IPS-18c (cell line): Measurements from ENCODE around the gene FANCE.
A peak's percentile ranks its signal among the peaks of the same experiment; 100 is the strongest.

ENCODE experiments used
- H3K4me3 ChIP-seq: 2 replicates; pipeline ENCODE4 v1.7.0; 2013; ENCODE audit warnings: low read depth, mild to moderate bottlenecking, low read length, moderate library complexity; ENCODE audit not compliant: insufficient read depth
- H3K9me3 ChIP-seq: one replicate; pipeline ENCODE4 v1.6.1; 2013; ENCODE audit warnings: mild to moderate bottlenecking, low read length, moderate library complexity; ENCODE audit not compliant: control insufficient read depth, insufficient read depth

Gene FANCE, protein sequence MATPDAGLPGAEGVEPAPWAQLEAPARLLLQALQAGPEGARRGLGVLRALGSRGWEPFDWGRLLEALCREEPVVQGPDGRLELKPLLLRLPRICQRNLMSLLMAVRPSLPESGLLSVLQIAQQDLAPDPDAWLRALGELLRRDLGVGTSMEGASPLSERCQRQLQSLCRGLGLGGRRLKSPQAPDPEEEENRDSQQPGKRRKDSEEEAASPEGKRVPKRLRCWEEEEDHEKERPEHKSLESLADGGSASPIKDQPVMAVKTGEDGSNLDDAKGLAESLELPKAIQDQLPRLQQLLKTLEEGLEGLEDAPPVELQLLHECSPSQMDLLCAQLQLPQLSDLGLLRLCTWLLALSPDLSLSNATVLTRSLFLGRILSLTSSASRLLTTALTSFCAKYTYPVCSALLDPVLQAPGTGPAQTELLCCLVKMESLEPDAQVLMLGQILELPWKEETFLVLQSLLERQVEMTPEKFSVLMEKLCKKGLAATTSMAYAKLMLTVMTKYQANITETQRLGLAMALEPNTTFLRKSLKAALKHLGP

DNA sequence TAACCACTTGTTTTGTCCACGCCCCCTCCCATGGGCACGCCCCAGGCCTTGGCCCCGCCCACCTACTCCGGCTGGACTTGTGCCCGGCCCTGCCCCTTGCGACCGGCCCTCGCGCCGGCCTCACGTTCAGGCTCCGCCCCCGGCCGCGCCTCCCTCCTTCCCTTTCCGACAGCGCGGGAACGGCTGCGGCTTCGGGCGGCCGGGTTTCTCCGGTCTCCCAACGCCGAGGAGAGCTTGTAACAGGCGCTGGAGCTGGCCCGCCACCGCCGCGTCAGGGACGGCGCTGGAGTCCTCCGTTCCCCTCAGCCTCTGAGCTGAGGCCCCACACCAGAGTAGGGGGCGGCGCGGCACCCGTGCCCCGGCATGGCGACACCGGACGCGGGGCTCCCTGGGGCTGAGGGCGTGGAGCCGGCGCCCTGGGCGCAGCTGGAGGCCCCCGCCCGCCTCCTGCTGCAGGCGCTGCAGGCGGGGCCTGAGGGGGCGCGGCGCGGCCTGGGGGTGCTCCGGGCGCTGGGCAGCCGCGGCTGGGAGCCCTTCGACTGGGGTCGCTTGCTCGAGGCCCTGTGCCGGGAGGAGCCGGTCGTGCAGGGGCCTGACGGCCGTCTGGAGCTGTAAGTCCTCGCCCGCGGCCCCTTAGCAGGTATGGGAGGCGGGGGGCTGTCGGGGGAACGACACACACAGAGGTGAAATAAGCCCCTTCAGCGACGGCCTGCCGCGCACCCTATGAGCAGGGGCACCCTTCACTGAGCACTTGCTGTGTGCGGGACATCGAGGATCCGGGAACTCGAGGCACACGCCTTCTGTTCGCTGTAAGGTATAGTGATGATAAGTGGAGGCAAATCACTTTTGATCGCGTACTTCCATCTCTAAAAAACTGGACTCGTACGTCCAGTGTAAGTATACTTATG lies at the start of gene FANCE:
FANCE (plus strand) TSS at position 156 of the 908 bp plus-strand sequence; CDS start at position 364, 208 bp downstream.
- H3K9me3 ChIP-seq: no peaks in the 10 kb centered on the region

DNA sequence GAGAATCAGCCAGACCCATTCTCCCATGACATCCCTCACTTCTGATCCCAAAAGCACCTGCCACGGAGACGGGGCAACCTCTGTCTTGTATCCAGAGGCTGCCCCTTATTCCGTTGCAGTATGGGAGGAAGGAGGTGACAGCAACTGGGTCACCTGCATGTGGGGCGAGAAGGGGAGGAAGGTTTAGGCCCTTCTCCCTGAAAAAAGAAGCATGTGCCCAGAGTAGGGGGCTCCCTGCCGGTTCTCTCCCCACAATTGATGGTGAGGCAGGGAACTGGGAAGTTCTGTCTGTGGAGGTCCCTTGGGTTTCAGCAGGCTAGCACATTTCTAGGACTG lies 49.3 kb upstream of the FANCE start:
- Histone ChIP-seq H3K9me3 (no peaks in the 10 kb centered on the region), H3K4me3 (no peak overlapping the region)

More for the DNA sequence above, at the start of gene FANCE:
- peak within 1 kb of the TSS; percentile 67 for H3K4me3 ChIP-seq

GRCh38 chr6:35403544-35404442 lies 48.3 kb upstream of the FANCE start:
- Histone ChIP-seq H3K4me3 (no peak overlapping the region), H3K9me3 (no peaks in the 10 kb centered on the region)

DNA sequence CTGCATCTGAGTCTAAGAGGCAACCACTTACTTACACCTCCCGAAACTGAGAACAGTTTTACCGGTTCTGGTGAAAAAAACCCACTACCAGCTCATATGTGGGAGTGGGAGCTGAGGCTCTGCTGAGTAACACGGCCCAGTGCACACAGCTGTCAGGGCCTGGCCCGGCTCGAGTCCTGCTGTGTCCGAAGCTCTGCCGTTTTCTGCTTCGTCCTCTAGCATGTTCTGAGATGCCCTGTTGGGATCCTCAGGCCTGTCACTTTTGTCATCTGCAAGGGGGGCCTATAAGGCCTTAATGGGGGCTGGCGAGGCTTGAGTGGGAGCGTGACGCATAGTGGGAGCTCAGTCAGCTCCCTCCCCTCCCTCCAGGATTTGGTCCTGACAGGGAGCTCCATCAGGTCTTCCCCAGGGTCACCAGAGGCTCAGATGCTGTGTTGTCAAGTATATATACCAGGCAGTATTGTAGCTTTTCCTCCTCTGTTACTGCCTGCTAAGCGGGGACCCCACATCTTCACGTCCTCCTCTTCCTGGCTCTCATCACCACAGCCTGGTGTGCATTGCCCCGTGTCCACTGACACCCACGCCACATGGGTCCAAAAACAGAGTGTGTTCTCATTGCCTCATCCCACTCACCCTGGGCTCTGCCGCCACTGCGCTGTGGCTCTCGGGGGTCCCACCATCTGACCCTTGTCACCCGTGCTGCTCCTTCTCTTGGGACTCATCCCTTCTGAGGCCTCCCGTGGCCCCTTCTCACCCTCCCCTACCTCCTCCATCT lies 45.2 kb upstream of the FANCE start:
- no peaks in the 10 kb centered on the region for H3K9me3 ChIP-seq

GRCh38 chr6:35409245-35409644 lies 42.9 kb upstream of the FANCE start:
- no peak overlapping the region for H3K4me3 ChIP-seq
- H3K9me3 ChIP-seq: no peaks in the 10 kb centered on the region

More for the DNA sequence above, 45.2 kb upstream of the FANCE start:
- no peak overlapping the region for H3K4me3 ChIP-seq

DNA sequence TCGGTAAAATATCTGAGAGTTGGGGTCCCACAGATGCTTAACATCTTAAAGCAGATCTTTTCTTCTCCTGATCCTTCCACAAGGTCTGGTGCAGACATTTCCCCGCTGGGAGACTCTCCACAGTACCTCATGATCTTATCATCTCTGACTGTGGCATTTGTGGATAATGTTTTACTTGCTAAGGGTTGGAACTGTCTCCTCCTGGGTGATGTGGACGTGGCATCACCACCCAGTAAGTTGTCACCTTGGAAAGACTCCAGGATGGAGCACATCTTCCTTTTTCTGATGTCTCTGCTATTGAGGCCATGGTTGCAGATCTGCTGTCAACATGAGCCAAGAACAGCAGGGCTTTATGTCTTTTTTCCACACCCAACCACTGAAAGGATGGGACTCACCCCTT lies 42.0 kb upstream of the FANCE start:
- Histone ChIP-seq H3K4me3 (no peak overlapping the region), H3K9me3 (no peaks in the 10 kb centered on the region)

DNA sequence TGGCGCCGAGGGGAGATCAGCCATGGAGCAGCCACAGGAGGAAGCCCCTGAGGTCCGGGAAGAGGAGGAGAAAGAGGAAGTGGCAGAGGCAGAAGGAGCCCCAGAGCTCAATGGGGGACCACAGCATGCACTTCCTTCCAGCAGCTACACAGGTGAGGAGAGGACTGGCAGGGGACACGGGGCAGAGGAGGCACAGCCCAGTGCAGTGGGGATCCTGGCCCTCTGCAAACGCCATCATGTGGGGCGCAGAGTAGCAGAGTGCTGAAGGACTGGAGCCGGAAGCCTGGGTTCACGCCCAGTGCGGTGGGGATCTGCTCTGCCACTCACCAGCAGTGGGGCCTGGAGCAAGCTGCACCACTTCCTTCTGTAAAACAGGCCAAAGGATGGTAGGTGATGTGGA lies 41.1 kb upstream of the FANCE start:
- Histone ChIP-seq H3K4me3 (no peak overlapping the region), H3K9me3 (no peaks in the 10 kb centered on the region)

GRCh38 chr6:35412102-35412501 lies 40.0 kb upstream of the FANCE start:
- Histone ChIP-seq H3K4me3 (no peak overlapping the region), H3K9me3 (no peaks in the 10 kb centered on the region)

DNA sequence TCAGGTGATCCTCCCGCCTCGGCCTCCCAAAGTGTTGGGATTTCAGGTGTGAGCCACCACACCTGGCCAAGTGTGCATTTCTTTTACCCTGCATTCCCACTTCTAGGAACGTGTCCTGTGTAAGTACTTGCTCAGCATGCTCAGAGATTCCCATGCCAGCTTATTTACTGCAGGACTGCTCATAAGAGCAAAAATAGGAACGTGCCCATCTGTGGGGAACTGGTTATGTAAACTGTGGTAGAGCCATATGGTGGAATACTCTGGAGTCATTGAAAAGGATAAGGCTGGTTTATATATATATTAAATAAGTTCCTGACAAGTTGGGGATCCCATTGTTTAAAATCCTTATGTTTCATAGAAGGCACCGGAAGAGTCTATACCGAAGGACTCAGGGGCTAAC lies 38.2 kb upstream of the FANCE start:
- Histone ChIP-seq H3K4me3 (no peak overlapping the region), H3K9me3 (no peaks in the 10 kb centered on the region)

DNA sequence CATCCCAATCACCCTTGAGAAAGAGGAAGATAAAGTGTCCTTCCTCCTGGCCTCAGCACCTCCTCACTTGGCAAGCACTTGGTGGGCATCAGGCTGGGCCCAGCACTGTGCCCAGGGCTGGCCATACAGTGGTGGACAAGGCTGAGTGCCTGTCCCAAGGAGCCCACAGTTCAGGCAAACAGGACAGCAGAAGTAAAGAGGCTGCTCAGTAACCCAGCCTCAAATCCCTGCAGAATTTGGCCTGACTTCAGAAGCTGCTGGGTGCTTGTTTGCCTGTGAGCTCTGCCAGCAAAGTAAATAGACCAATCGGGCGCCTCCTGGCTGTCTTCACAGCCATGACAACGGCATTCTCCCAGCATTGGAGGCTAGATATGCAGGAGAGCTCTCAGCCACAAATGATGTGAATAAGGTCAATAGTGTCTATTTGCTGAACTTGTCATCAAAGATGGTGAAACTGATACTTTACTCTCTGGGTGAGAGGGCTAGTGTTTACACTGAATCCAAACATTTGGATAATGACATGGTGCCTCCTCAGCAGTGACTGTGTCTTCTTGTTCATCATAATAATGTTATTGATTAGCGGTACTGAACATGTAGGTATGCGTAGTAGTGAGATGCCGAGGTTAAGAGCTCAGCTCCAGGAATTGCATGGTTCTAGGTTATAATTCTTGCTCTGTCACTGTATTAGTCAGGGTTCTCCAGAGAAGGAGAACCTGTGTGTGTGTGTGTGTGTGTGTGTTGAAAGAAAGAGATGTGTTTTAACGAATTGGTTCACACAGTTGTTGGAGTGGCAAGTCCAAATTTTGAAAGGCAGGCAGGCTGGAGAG lies 36.9 kb upstream of the FANCE start:
- no peak overlapping the region for H3K4me3 ChIP-seq
- no peaks in the 10 kb centered on the region for H3K9me3 ChIP-seq

- no peaks in the 10 kb centered on the region for H3K9me3 ChIP-seq
- H3K4me3 ChIP-seq: no peak overlapping the region
Measured at GRCh38 chr6:35417979-35418661, 34.0 kb upstream of the FANCE start.

- no peaks in the 10 kb centered on the region for H3K9me3 ChIP-seq
- H3K4me3 ChIP-seq: no peak overlapping the region
Measured at GRCh38 chr6:35419417-35419816, 32.7 kb upstream of the FANCE start.

- Histone ChIP-seq H3K4me3 (no peak overlapping the region), H3K9me3 (no peaks in the 10 kb centered on the region)
Measured at GRCh38 chr6:35419961-35420360, 32.2 kb upstream of the FANCE start.

GRCh38 chr6:35425284-35425683 lies 26.9 kb upstream of the FANCE start:
- Histone ChIP-seq H3K9me3 (no peaks in the 10 kb centered on the region), H3K4me3 (no peak overlapping the region)

DNA sequence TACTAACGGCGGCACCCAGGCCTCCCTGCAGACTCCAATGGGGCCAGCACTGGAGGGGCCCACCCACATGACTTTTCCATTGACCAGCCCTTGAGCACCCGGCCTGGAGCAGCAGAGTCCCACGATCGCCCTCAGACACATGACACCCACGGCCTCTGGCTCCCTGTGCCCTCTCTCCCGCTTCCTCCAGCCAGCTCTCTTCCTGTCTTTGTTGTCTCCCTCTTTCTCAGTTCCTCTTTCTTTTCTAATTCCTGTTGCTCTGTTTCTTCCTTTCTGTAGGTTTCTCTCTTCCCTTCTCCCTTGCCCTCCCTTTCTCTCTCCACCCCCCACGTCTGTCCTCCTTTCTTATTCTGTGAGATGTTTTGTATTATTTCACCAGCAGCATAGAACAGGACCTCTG lies 26.1 kb upstream of the FANCE start:
- no peak overlapping the region for H3K4me3 ChIP-seq
- H3K9me3 ChIP-seq: no peaks in the 10 kb centered on the region
